Astrocyte (in vitro differentiated cells and primary cell): Measurements from ENCODE around the gene RPS6KA3.

Experiments used
- CTCF ChIP-seq: IDR thresholded peaks from 2 replicates; pipeline ENCODE4 v1.5.1; 2011; ENCODE audit warnings: low read depth, mild to moderate bottlenecking, inconsistent platforms, low read length, moderate library complexity; ENCODE audit not compliant: insufficient read depth
- EZH2 ChIP-seq: IDR thresholded peaks from 2 replicates; pipeline ENCODE4 v1.6.1; 2012; ENCODE audit warnings: mild to moderate bottlenecking, low read length, inconsistent platforms; ENCODE audit not compliant: insufficient read depth

GRCh38 chrX:20218836-20219505 is 47.7 kb downstream of the RPS6KA3 start:
- TF ChIP-seq CTCF (no peak), EZH2 (no peak)
